Retina (tissue), 1 donor: ENCODE data around the gene PLP1.
A peak's percentile ranks its signal among the peaks of the same experiment; 100 is the strongest.
"Not testable (repeated sequence)": the region's sequence is repeated elsewhere in the genome, so short reads cannot be mapped to it uniquely, and the experiment has no call there.

Experiments
- DNase-seq: peaks from one replicate; pipeline ENCODE4 v3.0.0-alpha.2; 2016

The PLP1 gene

GRCh38 chrX:103781062-103781402, 4.4 kb downstream of the PLP1 start:
- DNase-seq, result peak; percentile 4

GRCh38 chrX:103781706-103782105, 5.1 kb downstream of the PLP1 start:
- DNase-seq, result no peak

DNA sequence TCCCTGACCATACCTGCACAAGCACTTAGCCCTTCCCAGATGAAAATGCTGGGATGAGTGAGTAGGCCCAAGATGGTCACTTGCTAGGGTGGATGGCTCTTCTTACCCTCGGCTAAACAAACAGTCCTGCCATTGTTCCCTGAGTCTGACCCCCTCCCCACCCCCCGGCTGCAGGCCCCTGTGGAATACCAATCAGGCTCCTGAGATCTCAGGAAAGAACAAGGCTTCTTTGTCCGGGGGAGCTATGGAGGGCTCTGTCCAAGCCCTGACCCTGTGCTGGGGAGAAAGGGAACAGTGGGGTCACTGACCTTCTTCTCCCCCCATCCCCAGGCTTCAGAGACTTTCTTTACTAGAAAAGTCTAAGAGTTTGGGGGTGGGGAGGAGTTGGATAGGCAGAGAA, 6.0 kb downstream of the PLP1 start:
- DNase-seq, result peak; percentile 12

DNA sequence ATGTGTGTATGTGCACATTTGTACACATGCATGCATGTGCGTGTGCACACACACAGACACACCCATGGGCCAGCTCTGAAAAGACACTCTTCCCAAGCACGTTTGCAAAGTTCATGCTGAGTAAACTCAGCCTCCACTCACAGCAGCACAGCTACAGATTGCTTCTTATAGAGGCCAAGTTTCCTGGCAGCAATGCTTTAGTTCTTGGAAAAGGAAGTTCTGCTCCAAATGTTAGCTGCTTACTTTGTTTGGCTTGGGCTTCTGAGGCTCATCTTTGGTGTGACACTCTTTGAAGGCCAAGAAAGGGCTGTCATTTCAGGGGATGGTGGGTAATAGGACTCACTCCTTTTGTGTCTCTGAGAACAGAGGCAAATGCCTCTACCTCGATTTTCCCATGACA, 6.6 kb downstream of the PLP1 start:
- no peak for DNase-seq

DNA sequence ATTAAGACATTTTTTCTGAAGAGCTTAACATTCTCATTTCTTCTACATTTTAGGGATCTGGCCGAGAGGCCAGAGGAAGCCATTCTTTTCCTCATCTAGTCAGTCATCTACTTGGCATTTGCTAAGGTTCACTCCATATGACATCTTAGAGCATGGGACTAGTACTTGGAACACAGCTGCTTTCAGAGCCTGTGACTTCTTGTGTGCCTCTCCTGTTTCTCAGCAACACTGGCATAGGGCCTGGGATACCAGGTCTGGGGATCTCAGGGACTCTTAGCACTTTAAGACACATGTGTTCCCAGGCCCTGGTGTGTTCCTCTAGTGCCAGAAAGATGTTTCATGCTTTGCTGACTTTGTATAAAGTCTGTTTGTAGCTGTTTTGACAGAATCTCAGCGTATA, 7.3 kb downstream of the PLP1 start:
- peak; percentile 8 for DNase-seq

GRCh38 chrX:103789004-103789403, 12.4 kb downstream of the PLP1 start:
- no peak for DNase-seq

GRCh38 chrX:103791228-103791627, 14.6 kb downstream of the PLP1 start:
- no peak for DNase-seq

DNA sequence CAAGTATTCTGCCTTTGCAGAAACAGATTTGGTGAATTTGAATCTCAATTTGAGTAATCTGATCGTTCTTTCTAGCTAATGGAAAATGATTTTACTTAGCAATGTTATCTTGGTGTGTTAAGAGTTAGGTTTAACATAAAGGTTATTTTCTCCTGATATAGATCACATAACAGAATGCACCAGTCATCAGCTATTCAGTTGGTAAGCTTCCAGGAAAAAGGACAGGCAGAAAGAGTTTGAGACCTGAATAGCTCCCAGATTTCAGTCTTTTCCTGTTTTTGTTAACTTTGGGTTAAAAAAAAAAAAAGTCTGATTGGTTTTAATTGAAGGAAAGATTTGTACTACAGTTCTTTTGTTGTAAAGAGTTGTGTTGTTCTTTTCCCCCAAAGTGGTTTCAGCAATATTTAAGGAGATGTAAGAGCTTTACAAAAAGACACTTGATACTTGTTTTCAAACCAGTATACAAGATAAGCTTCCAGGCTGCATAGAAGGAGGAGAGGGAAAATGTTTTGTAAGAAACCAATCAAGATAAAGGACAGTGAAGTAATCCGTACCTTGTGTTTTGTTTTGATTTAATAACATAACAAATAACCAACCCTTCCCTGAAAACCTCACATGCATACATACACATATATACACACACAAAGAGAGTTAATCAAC, 15.3 kb downstream of the PLP1 start:
- DNase-seq, result no peak

DNA sequence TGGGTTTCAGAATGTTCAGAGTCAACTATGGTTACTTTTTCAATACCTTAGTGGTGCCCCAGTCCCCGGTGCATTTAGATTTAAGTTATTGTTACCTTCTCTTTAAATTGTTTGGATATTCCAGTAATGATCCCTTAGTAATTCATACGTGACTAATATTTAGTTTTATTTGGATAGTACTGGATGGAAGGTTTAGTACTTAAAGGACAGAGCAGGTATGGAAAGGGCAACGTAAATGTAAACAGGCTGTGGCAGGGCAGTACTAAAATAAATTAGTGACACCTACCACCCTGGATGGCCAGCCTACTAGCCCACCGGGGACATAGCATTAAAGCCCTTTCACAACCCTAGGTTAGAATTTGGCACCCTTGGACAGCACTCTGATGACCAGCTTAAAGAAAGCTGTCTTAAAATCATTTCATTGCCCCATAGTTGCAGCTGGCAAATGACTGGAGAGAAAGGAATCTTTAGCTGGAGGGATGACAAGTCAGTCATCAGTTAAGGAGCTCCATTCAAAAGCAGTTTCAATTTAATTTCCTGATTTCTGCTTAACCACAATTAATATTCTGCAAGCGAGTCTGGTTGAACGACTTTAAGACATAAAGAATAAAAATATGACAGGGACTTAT, 16.4 kb downstream of the PLP1 start:
- DNase-seq, result no peak

DNA sequence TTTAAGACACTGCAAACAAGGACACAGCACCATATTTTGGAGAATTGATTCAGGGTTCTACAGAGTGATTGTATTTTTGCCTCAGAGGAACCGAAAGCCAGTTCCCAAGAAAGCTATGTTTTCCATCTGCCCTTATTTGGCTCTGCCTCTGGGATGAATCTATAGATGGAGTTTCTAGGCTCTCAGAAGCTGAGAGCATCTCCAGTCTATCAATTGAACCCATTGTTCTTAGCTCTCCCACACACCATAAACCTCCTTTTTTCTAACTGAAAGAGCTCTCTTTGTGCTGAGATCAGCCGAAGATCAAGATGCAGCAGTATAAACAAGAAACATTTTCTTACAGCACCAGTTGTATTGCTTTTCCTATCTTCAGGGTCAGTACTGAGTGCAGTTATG, 16.9 kb downstream of the PLP1 start:
- no peak for DNase-seq

DNA sequence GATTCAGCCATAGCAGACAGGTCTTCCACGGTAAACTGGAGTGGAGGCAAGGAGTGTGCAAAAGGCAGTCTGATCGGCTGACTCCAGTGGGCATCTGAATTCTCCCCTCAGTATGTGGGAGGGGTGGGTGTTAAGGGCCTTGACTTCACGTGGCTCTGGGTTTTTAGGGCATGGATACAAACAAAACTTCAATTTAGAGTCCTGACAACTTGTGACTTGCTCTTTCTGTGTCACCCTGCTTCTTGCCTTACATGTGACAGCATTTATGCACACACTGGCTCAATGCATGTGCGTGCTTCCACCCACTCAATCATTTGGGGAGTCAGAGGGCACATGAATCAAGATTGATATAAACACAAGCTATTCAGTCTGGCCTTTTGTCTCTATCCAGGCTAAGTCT, 17.5 kb downstream of the PLP1 start:
- DNase-seq, result no peak

DNA sequence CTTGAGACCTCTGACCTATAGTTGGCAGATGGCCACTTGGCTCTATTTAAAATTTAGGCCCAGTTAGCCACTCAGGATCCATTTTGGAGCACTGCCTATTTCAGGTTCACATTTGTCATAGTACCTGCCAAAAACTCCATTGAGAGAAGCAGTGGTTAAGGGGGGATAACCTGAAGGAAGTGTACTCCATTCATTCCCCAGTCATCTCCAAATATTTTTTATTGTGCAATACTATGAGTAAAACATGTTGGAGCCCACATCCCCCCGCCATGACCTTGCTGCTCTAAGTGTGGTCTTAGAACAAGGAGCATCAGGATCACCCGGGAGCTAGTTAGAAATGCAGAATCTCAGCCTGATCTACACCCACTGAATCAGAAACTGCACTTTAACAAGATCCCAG, 21.1 kb downstream of the PLP1 start:
- no peak for DNase-seq

DNA sequence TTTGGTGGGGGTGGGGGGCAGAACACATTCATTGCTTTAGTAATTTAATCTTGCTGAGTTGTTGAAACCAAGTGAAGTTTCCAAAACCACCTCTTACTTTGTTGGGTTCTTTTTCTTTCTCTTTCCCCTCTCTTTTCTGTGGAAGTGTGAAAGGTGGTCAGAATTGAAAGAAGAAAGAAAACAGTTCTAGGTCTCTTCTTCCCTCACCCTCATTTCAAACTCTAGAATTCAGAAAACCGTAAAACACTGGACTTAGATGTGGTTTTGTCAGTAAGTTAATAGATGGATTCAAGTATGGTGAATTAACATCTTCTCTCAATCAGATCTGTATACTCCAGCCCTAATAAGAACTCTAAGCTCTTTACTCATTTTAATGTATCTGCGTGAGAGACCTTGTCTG, 23.7 kb downstream of the PLP1 start:
- no peak for DNase-seq

- DNase-seq, result no peak
These were observed 29.2 kb downstream of the PLP1 start for GRCh38 chrX:103805860-103806259.

DNA sequence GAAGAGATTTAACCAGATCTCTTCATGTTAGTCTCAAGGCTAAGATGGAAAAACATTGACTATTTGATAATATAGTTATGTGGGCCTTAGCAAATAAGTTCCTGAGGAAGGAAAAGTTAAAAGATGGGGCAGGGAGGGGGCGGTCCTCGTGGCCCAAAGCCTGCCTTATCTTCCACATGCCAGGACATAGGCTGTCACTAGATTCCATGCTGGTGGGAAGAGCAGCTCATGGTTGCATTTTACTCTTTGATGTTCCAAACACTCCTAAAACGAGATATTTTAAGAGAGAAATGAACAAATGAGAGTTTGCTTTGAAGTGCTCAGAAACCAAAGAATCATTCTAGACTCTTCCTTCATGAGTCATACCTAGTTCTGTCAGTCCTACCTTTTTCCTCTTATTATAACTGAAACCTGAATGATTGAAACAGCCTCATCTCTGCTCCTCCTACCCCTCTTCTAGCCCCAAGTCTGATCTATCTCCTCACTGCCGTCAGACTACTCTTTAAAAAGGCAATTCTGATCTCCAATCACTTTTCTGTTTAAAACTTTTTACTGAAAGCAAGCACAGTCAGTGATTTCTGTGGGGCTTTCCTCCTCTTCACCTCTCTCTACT, 30.3 kb downstream of the PLP1 start:
- no peak for DNase-seq

DNA sequence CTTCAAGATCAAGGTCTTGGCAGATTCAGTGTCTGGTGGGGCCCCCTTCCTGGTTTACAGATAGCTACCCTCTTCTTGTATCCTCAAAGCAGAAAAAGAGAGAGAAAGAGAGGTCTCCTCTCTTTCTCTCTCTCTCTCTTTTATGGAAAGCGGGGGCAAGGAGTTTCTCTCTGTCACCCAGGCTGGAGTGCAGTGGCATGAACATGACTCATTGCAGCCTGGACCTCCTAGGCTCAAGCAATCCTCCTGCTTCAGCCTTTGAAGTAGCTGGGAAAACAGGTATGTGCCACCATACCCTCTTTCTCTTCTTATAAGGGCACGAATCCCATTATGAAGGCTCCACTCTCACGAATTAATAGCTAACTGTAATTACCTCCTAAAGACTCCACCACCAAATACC, 35.2 kb downstream of the PLP1 start:
- no peak for DNase-seq

DNA sequence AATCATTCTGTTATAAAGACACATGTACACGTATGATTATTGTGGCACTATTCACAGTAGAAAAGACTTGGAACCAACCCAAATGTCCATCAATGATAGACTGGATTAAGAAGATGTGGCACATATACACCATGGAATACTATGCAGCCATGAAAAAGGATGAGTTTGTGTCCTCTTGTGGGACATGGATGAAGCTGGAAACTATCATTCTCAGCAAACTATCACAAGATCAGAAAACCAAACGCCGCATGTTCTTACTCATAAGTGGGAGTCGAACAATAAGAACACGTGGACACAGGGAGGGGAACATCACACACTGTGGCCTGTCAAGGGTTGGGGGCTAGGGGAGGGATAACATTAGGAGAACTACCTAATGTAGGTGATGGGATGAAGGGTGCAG, 40.5 kb downstream of the PLP1 start:
- not testable (repeated sequence) for DNase-seq

GRCh38 chrX:103817502-103817901, 40.9 kb downstream of the PLP1 start:
- no peak for DNase-seq

DNA sequence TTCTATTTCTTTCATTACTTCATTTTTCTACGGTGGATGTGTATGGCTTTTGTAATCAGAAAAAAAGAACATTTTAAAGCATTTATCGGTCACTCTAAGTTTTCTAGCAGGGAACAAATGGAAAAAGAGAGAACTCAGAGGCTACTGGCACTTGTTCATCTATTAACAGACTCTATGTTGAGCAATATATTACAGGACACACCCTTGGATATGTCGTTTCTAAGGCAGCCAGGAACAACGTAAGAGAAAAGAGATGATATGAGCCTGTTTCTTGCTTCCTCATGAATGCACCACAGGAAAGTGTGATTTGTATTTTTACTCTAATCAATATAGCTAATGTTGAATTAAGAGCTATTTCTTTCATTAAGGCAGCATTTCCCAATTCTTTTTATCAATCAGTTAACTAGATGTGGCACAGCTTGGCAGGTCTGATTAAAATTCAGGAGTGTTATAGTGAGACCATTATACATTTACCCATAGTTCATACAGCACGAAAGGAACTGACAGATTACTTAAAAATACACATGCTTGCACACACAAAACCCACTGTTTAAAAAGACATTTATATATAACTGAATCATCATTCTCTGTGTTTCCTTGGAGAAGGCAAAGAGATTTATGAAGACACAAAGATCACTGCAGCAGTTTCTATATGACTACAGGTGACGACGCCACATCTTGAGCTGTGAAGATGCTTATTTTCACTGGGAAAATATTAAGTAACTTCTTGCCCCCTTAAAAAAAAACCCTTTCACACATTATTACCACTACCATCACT, 42.4 kb downstream of the PLP1 start:
- no peak for DNase-seq

DNA sequence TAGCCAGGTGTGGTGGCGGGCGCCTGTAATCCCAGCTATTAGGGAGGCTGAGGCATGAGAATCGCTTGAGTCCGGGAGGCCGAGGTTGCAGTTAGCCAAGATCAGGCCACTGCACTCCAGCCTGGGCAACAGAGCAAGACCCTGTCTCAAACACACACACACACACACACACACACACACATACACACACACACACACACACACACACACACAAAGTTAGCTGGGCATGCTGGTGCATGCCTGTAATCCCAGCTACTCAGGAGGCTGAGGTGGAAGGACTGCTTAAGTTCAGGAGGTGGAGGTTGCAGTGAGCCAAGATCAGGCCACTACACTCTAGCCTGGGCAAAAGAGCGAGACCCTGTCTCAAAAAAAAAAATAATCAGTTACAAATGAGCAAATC, 44.2 kb downstream of the PLP1 start:
- not testable (repeated sequence) for DNase-seq

DNA sequence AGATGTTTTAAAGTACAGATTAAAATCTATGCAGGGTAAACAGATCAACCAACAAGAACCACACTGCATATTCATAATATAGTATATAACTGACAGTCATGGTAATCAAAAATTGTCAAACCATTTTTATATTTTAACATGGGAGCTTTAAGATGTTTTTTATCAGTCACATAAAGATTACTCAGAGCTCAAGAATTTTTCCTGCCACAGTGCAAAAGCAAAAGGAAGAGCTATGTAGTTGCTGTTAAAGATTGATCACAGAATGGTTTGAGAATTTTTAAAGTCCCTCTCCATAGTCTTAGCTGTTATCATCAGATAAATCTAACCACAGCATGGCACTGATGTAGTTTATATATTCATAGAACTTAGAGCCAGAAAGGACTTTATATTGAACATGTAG, 47.0 kb downstream of the PLP1 start:
- no peak for DNase-seq

- DNase-seq, result no peak
These were observed 49.2 kb downstream of the PLP1 start for GRCh38 chrX:103825881-103826280.

DNA sequence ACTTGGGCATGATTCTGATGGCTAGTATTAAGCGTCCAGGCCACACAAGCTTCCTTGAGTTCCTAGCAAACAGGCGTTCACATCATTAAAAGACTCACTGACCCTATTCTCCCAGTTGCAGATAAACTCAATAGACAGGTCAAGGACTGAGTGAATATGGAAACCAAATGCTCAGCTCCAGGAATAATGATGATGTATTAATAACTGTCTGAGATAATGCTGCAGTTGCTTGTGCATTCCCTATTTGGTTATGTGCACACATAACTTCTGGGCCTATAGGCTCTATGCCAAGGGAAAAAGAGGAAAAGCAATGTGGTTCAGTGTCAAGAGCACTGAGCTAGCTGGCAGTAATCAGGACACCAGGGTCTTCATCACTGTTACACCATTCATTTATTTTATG, 51.9 kb downstream of the PLP1 start:
- DNase-seq, result no peak

DNA sequence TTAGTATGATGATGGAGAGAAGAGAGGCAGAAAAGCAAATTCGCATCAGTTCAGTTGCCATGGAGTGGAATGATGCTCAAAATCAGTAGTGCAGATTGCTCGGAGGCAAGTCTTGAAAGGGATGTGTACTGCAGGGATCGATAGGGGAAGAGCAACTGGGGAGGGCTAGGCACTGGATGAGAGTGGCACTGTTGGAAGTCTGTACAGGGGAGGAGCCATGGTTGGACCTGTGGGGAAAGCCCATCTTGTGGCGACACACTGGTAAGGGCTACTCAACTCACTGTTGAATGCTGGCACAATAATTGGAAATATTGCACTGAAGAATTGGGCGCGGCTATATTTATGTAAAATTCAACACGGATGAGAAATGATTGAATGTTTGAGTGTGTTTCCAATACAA, 54.2 kb downstream of the PLP1 start:
- no peak for DNase-seq
